ENCODE measurements around the gene AKR1D1.
"Not testable (repeated sequence)": the region's sequence is repeated elsewhere in the genome, so short reads cannot be mapped to it uniquely, and the experiment has no call there.

The AKR1D1 gene

GRCh38 chr7:138091032-138091431, 14.8 kb downstream of the AKR1D1 start:
- no peaks in the 10 kb centered on the region for H3K36me3 ChIP-seq (ENCODE audit: control insufficient read depth in 2 of 2, insufficient read depth in 1 of 2, low read length in 2 of 2)
- no peak overlapping the region for H3K4me3 ChIP-seq (ENCODE audit: low read depth, low read length)
- ChIA-PET POLR2A (no interaction called here), CTCF (no interaction called here)
- no peak for TF ChIP-seq ZNF114 (tag by site-specific recombination; IDR thresholded peaks at IDR 0.05)
- no peak for TF ChIP-seq ZSCAN18 (tag by site-specific recombination; IDR thresholded peaks at IDR 0.05)
- no peak for TF ChIP-seq ZFP41 (tag by site-specific recombination; IDR thresholded peaks at IDR 0.05; ENCODE audit: borderline replicate concordance)
- no peak for TF ChIP-seq GLIS2 (tag by site-specific recombination; IDR thresholded peaks at IDR 0.05)
- TF ChIP-seq ZNF600 (tag by site-specific recombination; IDR thresholded peaks at IDR 0.05): no peak
- TF ChIP-seq SETDB1 (IDR thresholded peaks at IDR 0.05; ENCODE audit: insufficient read length, low read length): no peak
- no peak for TF ChIP-seq ZFP3 (tag by site-specific recombination; IDR thresholded peaks at IDR 0.05; ENCODE audit: low read depth)
- no peak for TF ChIP-seq ZNF175 (tag by site-specific recombination; IDR thresholded peaks at IDR 0.05)
- no peak for TF ChIP-seq ZBTB21 (tag by site-specific recombination; IDR thresholded peaks at IDR 0.05)
- TF ChIP-seq CTCF (tag by site-specific recombination; IDR thresholded peaks at IDR 0.05): no peak
- TF ChIP-seq ZNF629 (tag by site-specific recombination; IDR thresholded peaks at IDR 0.05): no peak
- no peak overlapping the region for H3K27ac ChIP-seq (ENCODE audit: extremely low read depth, low read depth, low read length)
- no peaks in the 10 kb centered on the region for H3K4me1 ChIP-seq (ENCODE audit: control insufficient read depth, insufficient read depth, low read length)
- H3K9me3 ChIP-seq (ENCODE audit: control insufficient read depth, insufficient read depth, low read depth, low read length): no peaks in the 10 kb centered on the region

- POLR2A ChIA-PET; H3K9me3 ChIP-seq (ENCODE audit: control insufficient read depth, insufficient read depth, low read depth, low read length); H3K4me1 ChIP-seq (ENCODE audit: control insufficient read depth, insufficient read depth, low read length); H3K27ac ChIP-seq (ENCODE audit: extremely low read depth, low read depth, low read length); H3K36me3 ChIP-seq (ENCODE audit: control insufficient read depth in 2 of 2, insufficient read depth in 1 of 2, low read length in 2 of 2); H3K4me3 ChIP-seq (ENCODE audit: low read depth, low read length): not testable (repeated sequence)
- CTCF ChIA-PET: interaction anchor here (1.2 kb wide), 1 partner anchor 10 kb away, joined by 3 read pairs; no protein-coding TSS in a partner anchor
Observed at GRCh38 chr7:138091840-138092239, 15.6 kb downstream of the AKR1D1 start.

- POLR2A ChIA-PET: no interaction called here
- no peak for TF ChIP-seq MYNN (tag by site-specific recombination; IDR thresholded peaks at IDR 0.05; ENCODE audit: borderline replicate concordance)
- no peak for TF ChIP-seq ZNF121 (tag by site-specific recombination; IDR thresholded peaks at IDR 0.05)
- TF ChIP-seq GLIS1 (tag by site-specific recombination; IDR thresholded peaks at IDR 0.05): no peak
- no peak for TF ChIP-seq ZNF510 (tag by site-specific recombination; IDR thresholded peaks at IDR 0.05; ENCODE audit: insufficient replicate concordance)
- TF ChIP-seq ZSCAN18 (tag by site-specific recombination; IDR thresholded peaks at IDR 0.05): no peak
- no peak for TF ChIP-seq ZNF747 (tag by site-specific recombination; IDR thresholded peaks at IDR 0.05)
- TF ChIP-seq ZNF112 (tag by site-specific recombination; IDR thresholded peaks at IDR 0.05): no peak
- TF ChIP-seq ZNF785 (tag by site-specific recombination; IDR thresholded peaks at IDR 0.05): no peak
- no peak for TF ChIP-seq ZNF280C (tag by site-specific recombination; IDR thresholded peaks at IDR 0.05)
- no peak for TF ChIP-seq PBX3 (CRISPR knock-in tag; IDR thresholded peaks at IDR 0.05)
- TF ChIP-seq ZNF16 (tag by site-specific recombination; IDR thresholded peaks at IDR 0.05; ENCODE audit: low read depth): no peak
- TF ChIP-seq ZNF629 (tag by site-specific recombination; IDR thresholded peaks at IDR 0.05): no peak
- no peak for TF ChIP-seq ZFP37 (tag by site-specific recombination; IDR thresholded peaks at IDR 0.05)
- TF ChIP-seq ZNF623 (tag by site-specific recombination; IDR thresholded peaks at IDR 0.05): no peak
- TF ChIP-seq ZNF133 (tag by site-specific recombination; IDR thresholded peaks at IDR 0.05): no peak
- no peak for TF ChIP-seq RBAK (tag by site-specific recombination; IDR thresholded peaks at IDR 0.05)
Observed at GRCh38 chr7:138092486-138093028, 16.3 kb downstream of the AKR1D1 start.

More at GRCh38 chr7:138092486-138093028, 16.3 kb downstream of the AKR1D1 start:
- Histone ChIP-seq H3K36me3 (ENCODE audit: control insufficient read depth in 2 of 2, insufficient read depth in 1 of 2, low read length in 2 of 2) (no peaks in the 10 kb centered on the region), H3K4me3 (ENCODE audit: low read depth, low read length) (no peak overlapping the region), H3K4me1 (ENCODE audit: control insufficient read depth, insufficient read depth, low read length) (no peaks in the 10 kb centered on the region), H3K27ac (ENCODE audit: extremely low read depth, low read depth, low read length) (no peak overlapping the region), H3K9me3 (ENCODE audit: control insufficient read depth, insufficient read depth, low read depth, low read length) (no peaks in the 10 kb centered on the region)
- CTCF ChIA-PET: interaction anchor here (1.2 kb wide), 1 partner anchor 11 kb away, joined by 3 read pairs; no protein-coding TSS in a partner anchor

Data from HEK293 (cell line).